Kidney (tissue), 14 donors: ENCODE measurements around the gene SENP1. TPM values are rescaled to one million over a fixed set of nuclear protein-coding genes. Genes with fewer than 3 reads are reported as not detected.

ENCODE experiments used
- DNase-seq, 5 donors: peaks; one replicate each; pipeline ENCODE4 v3.0.0-alpha.2; 2013 to 2020
- FAIRE-seq: peaks from 2 replicates; lab custom pipeline; 2012; peaks lifted over from hg19 to GRCh38; lab: Jason Lieb, UNC
- H3K27ac ChIP-seq, 2 donors: one replicate each; pipeline ENCODE4 v1.7.0; 2013; ENCODE audit warnings: low read depth in 2 of 2, low read length in 2 of 2, inconsistent platforms in 1 of 2
- H3K27me3 ChIP-seq: one replicate; pipeline ENCODE4 v1.7.1; 2013; ENCODE audit warnings: low read length, inconsistent platforms; ENCODE audit not compliant: control insufficient read depth, insufficient read depth
- H3K36me3 ChIP-seq, 3 donors: one replicate each; pipeline versions ENCODE4 v1.7.0 to v1.7.1; 2013; ENCODE audit warnings: low read length in 3 of 3, control low read depth in 1 of 3, inconsistent platforms in 1 of 3; ENCODE audit not compliant: insufficient read depth in 3 of 3, control insufficient read depth in 2 of 3
- H3K4me1 ChIP-seq, 3 donors: one replicate each; pipeline versions ENCODE4 v1.7.0 to v1.7.1; 2013; ENCODE audit warnings: low read length in 3 of 3, inconsistent platforms in 1 of 3, low read depth in 1 of 3; ENCODE audit not compliant: control insufficient read depth in 2 of 3, insufficient read depth in 2 of 3
- H3K4me3 ChIP-seq, 3 donors: one replicate each; pipeline versions ENCODE4 v1.7.0 to v1.8.1; 2013; ENCODE audit warnings: low read length in 3 of 3, control low read depth in 1 of 3, inconsistent platforms in 1 of 3
- H3K9ac ChIP-seq, 3 donors: one replicate each; pipeline versions ENCODE4 v1.7.0 to v1.7.1; 2013; ENCODE audit warnings: low read length in 3 of 3, control low read depth in 1 of 3, inconsistent platforms in 1 of 3
- H3K9me3 ChIP-seq, 3 donors: one replicate each; pipeline versions ENCODE4 v1.7.0 to v1.7.1; 2013; ENCODE audit warnings: low read length in 3 of 3, control low read depth in 1 of 3, inconsistent platforms in 1 of 3; ENCODE audit not compliant: control insufficient read depth in 2 of 3, insufficient read depth in 1 of 3
- intact Hi-C: fragments of 100-400 bp; cut with DNase I; formaldehyde crosslinking; loops from one replicate; pipeline ENCODE4 v1.11.1; 2022
- polyA plus RNA-seq: library from polyadenylated mRNA; stranded (reverse); fragments of 350-450 nt; fragmentation: Illumina TruSeq; extraction: RNeasy Lipid Tissue Mini Kit (QIAGEN cat#74804); gene quantifications from one replicate; pipeline ENCODE4 v1.2.3, GENCODE V29; 2014; ENCODE audit warnings: low read depth, low replicate concordance; ENCODE audit not compliant: insufficient read depth
- total RNA-seq: library from RNA; stranded (reverse); fragmentation: NEBNext Ultra II Directional; extraction: Animal tissue kit (Norgen Biotek cat#: 25700); gene quantifications from one replicate; pipeline ENCODE4 v1.2.1, GENCODE V29; 2021
- TF ChIP-seq, protein P1 (sequence below): IDR thresholded peaks from 3 replicates; pipeline ENCODE4 v1.5.1; 2012; ENCODE audit warnings: mild to moderate bottlenecking, moderate library complexity, borderline replicate concordance; ENCODE audit not compliant: insufficient read depth; ENCODE audit errors: extremely low read depth
- donor health status: control.
- donor health status: control.
- donor health status: control.
- donor health status: control.
- donor health status: control.
- donor health status: DM: yes; HTN: yes; CAD: no.
- donor health status: Normal renal cell carcinoma (clear cell type).

Gene SENP1
- total and polyA plus RNA-seq, 2 donors from 2014 or later, result 3.5 to 19.4 TPM

DNA sequence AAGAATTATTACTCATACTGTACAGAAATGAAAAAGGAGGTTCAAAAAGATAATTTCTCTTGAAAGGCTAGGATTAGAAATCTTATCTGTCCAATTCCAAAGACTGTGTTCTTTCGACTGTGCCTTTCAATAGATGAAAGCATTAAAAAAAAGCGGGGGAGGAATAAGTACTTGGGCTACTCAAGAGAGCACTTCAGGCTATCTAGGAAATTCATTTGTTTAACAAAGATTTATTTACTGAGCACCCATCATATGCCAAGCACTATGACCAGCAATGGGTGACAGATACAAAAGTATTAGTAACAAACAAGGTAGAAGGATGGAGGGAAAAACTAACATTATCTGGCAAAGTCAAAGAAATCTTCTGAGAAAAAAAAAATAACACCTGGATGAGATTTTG lies 37.4 kb downstream of the SENP1 start:
- no peak overlapping the region for H3K27ac ChIP-seq
- no peak overlapping the region for H3K4me3 ChIP-seq
- intact Hi-C loops, result no loop called here
- DNase-seq, result no peak
- H3K27me3 ChIP-seq, result no peaks in the 10 kb centered on the region
- no peaks in the 10 kb centered on the region for H3K4me1 ChIP-seq
- H3K36me3 ChIP-seq, result peaks cover 8 to 32% (median 19%) of the 10 kb centered on the region in 3 donors
- no peak for FAIRE-seq
- TF ChIP-seq, protein P1, sequence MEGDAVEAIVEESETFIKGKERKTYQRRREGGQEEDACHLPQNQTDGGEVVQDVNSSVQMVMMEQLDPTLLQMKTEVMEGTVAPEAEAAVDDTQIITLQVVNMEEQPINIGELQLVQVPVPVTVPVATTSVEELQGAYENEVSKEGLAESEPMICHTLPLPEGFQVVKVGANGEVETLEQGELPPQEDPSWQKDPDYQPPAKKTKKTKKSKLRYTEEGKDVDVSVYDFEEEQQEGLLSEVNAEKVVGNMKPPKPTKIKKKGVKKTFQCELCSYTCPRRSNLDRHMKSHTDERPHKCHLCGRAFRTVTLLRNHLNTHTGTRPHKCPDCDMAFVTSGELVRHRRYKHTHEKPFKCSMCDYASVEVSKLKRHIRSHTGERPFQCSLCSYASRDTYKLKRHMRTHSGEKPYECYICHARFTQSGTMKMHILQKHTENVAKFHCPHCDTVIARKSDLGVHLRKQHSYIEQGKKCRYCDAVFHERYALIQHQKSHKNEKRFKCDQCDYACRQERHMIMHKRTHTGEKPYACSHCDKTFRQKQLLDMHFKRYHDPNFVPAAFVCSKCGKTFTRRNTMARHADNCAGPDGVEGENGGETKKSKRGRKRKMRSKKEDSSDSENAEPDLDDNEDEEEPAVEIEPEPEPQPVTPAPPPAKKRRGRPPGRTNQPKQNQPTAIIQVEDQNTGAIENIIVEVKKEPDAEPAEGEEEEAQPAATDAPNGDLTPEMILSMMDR, result no peak
- H3K9me3 ChIP-seq, result no peaks in the 10 kb centered on the region
- H3K9ac ChIP-seq, result no peak overlapping the region

DNA sequence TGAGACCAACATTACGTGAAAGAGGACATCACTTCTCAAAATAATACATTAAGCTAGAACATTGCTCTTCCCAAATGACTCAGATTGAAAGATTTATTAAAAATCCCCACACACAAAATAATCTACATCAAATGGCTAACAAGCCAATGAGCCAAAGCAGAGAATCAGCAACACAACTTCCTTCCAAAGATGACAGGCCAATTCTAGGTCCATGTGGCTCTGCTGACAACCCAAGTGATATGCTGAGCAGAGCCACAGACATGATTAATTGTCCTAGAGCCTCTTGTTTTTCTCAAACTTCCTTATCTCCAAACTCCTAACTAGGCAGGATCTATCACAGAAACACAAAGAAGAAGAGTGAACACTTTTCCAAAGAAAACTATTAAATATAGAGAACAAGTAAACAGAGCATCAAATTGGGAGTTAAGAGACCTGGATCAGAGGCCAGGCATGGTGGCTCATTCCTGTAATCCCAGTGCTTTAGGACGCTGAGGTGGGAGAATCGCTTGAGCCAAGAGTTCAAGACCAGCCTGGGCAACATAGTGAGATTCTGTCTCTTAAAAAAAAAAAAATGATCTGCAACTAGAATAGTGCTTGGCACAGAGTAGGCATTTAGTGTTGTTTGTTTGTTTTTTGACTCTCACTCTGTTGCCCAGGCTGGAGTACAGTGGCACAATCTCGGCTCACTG lies 38.5 kb downstream of the SENP1 start:
- H3K27me3 ChIP-seq, result no peaks in the 10 kb centered on the region
- DNase-seq (no peak), FAIRE-seq (no peak)
- H3K27ac ChIP-seq, result no peak overlapping the region
- H3K9ac ChIP-seq, result no peak overlapping the region
- H3K9me3 ChIP-seq, result no peaks in the 10 kb centered on the region
- H3K4me1 ChIP-seq, result no peaks in the 10 kb centered on the region
- H3K4me3 ChIP-seq, result no peak overlapping the region
- TF ChIP-seq, protein P1, result no peak
- peaks cover 6 to 35% (median 21%) of the 10 kb centered on the region in 3 donors for H3K36me3 ChIP-seq
- intact Hi-C loops, result no loop called here

DNA sequence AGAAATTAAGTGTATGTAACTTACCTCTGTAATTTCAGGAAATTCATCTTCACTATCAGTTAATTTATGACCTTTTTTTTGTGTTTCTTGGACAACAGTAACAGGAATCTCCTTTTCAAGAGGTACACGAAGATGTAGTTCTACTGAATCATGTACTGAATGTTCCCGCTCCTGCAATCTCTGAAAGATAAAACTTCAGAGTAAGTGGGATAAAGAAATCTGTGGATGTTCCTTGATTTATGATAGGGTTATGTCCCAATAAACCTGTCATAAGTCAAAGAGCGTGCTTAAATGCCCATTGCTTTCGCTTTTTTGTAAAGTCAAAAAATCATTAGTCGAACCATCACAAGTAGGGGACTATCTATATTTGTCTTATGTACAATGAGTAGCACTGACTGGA lies 40.8 kb downstream of the SENP1 start:
- Histone ChIP-seq H3K9ac (no peak overlapping the region), H3K4me3 (no peak overlapping the region), H3K9me3 (no peaks in the 10 kb centered on the region), H3K27ac (no peak overlapping the region), H3K36me3 (peaks cover 8 to 28% (median 25%) of the 10 kb centered on the region in 3 donors), H3K4me1 (no peaks in the 10 kb centered on the region), H3K27me3 (no peaks in the 10 kb centered on the region)
- TF ChIP-seq, protein P1, result no peak
- intact Hi-C loops, result no loop called here
- DNase-seq (no peak), FAIRE-seq (no peak)
